HG03280 (cell line): ENCODE results near the gene TM9SF1.
"Not testable (repeated sequence)": the region's sequence is repeated elsewhere in the genome, so short reads cannot be mapped to it uniquely, and the experiment has no call there.

Experiments
- ATAC-seq: cut with Tn5 transposase; IDR thresholded peaks from one replicate; pipeline ENCODE4 v1.9.1; 2021; ENCODE audit warnings: mild to moderate bottlenecking, moderate library complexity; ENCODE audit not compliant: unreplicated experiment

The TM9SF1 gene

DNA sequence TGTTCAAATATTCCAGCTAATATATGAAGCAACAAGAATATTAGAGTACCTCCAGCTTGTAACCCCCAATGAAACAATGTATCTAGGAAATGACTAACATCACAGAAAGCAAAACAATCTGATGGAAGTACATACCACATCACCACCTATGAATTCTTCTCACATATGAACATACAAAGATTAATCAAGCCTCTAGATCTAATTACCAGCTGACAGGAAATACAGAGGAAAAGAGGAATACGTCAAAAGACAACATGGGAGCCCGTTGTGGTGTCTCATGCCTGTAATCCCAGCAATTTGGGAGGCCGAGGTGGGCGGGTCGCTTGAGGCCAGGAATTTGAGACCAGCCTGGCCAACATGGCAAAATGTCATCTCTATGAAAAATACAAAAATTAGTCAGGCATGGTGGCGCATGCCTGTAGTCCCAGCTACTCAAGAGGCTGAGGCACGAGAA, 29.4 kb upstream of the TM9SF1 start:
- ATAC-seq, result no peak

- not testable (repeated sequence) for ATAC-seq
Observed at GRCh38 chr14:24222987-24223386, 27.7 kb upstream of the TM9SF1 start.

- no peak for ATAC-seq
Observed at GRCh38 chr14:24219521-24219920, 24.3 kb upstream of the TM9SF1 start.

GRCh38 chr14:24219080-24219479, 23.8 kb upstream of the TM9SF1 start:
- ATAC-seq, result no peak

- not testable (repeated sequence) for ATAC-seq
Observed at GRCh38 chr14:24216876-24217275, 21.6 kb upstream of the TM9SF1 start.

- no peak for ATAC-seq
Observed at GRCh38 chr14:24216345-24216699, 21.1 kb upstream of the TM9SF1 start.

- ATAC-seq, result peak; percentile 67
Observed at GRCh38 chr14:24215495-24216344, 20.5 kb upstream of the TM9SF1 start, which contains the start of gene MDP1. MDP1 (minus strand) TSS chr14:24216066; CDS start chr14:24215955, 111 bp downstream.

- no peak for ATAC-seq
Observed at GRCh38 chr14:24213866-24214662, 18.8 kb upstream of the TM9SF1 start.

GRCh38 chr14:24212924-24213865, 18.0 kb upstream of the TM9SF1 start, which contains the start of gene CHMP4A:
CHMP4A (minus strand) TSS chr14:24213488; CDS start chr14:24213439, 49 bp downstream.
- peak; percentile 81 for ATAC-seq

DNA sequence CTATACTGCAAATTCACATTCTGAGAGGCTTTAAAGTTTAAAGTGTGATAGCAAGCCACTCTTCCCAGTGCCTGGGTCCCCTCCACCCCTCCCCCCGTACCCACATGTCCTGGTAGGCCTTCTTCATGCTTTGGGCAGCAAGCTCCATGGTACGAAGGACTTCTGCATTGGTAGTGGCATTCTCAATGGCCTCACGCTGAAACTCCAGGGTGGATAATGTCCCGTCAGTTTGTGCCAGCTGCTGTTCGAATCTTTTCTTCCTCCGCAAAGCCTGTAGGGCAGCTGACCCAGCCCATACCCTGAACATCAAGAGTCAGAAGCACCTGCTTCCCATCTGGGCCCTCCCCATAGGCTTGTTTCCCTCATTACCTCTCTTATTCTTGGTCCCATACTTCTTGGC, 16.1 kb upstream of the TM9SF1 start:
- ATAC-seq, result no peak

DNA sequence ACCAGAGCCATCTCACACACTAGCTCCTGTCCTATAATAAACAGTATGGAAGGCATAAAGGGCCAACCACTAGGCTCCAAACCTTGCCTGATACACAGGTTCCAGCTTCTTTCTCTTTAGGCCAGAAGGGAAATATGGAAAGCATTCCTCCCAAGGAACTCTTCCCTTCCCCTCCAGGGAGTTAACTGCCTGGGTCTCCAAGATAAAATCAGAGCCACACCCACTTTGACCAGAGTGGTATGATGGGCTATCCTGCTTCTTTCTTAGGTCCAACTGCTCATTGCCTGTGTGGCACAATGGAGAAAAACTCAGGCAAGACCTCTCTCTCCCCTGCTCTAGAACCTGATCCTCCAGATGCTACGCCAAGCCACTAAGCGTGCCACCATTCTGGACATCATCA, 12.4 kb upstream of the TM9SF1 start:
- no peak for ATAC-seq

- ATAC-seq, result no peak
Observed at GRCh38 chr14:24207104-24207551, 11.9 kb upstream of the TM9SF1 start.

DNA sequence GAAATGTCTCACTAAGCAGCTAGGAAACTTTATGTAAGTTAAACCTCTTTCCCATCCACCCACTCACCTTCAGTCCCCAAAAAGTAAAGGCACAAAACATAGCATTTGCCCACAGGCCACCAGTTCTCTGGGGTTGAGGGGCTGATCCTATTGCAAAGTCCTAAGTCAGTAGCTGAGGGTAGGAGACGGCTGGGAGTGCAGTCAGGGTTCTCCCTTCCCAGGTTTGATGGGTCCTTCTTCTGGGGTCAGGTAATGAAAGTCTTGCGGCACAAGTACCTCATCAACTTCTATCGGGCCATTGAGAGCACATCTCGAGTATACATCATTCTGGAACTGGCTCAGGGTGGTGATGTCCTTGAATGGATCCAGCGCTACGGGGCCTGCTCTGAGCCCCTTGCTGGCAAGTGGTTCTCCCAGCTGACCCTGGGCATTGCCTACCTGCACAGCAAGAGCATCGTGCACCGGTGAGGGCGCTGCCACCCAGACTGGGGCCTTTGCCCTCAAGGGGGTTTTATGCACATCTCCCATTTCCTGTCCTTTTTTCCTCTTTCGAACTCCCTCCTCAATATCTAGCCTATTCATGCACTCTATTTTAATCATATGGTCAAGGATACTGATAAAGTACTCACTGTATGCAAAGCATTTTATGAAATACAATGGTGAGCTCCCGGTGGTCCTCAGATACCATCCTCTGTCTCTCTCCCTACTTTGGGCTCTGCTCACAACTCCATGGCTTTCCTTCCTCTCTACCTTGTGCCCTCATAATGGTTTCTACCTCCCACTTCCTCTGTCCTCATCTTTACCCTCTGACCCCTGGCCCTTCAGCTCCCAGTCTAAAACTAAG, 11.2 kb upstream of the TM9SF1 start:
- ATAC-seq, result no peak

DNA sequence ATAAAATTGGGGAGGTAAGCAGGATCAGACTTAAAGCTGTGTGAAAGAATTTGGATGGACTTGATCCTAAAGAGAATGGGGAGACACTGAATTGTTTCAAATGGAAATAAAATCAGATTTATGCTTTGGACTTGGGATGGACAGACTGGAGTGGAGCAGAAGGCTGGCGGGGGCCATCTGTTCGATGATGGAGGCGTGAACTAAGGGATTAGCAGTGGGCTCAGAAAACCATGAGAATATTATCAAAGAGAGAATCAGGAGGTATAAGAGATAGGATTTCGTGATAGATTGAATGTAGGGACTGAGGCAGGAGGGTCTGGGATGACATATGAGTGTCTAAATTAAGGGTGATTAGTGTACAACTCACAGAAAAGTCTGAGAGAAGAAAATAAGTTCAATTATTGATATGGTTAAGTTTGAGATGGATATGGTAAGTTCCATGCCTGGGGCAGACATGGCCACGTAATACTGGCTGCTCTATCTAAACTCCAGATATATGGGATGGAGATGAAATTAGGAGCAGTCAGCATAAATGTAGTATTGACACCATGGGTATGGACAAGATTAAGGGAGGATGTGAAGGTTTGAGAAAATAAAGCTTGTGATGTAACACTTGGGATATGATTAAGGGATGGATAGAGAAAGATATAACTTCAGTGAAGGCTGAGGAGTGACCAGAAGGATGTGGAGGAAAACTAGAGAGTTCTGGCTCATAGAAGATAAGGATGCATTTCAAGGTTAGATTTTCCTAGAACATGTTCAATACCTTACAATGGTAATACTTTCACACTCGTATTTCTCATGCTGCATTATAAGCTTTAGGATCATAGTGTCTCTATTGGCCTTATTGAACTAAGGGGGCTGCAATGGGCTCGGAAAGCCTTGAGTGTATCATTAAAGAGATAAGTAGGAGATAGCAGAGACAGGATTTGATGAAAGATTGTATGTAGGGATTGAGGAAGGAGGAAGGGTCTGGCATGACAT, 9.2 kb upstream of the TM9SF1 start:
- no peak for ATAC-seq

- ATAC-seq, result not testable (repeated sequence)
Observed at GRCh38 chr14:24203249-24203886, 8.1 kb upstream of the TM9SF1 start.

DNA sequence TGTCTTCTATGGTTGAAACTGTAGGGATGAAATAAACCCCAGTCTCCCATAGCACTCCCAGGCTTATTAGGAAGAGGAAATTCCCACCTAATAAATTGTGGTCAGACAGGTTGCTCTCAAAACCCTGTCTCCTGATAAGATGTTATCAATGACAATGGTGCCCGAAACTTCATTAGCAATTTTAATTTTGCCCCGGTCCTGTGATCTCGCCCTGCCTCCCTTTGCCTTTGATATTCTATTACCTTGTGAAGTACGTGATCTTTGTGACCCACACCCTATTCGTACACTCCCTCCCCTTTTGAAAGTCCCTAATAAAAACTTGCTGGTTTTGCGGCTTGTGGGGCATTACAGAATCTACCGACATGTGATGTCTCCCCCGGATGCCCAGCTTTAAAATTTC, 7.3 kb upstream of the TM9SF1 start:
- ATAC-seq, result not testable (repeated sequence)

- ATAC-seq, result no peak
Observed at GRCh38 chr14:24198814-24199524, 3.7 kb upstream of the TM9SF1 start.
